GM12864 (cell line): ENCODE measurements around the gene MTUS2.

Experiments used
- DNase-seq: peaks from one replicate; pipeline ENCODE4 v3.0.0-alpha.2; 2011; ENCODE audit warnings: low read depth
- H3K4me3 ChIP-seq: 2 replicates; pipeline ENCODE4 v1.5.1; 2011; ENCODE audit warnings: mild to moderate bottlenecking, low read depth, low read length, control low read depth
- CTCF ChIP-seq: IDR thresholded peaks from 2 replicates; pipeline ENCODE4 v1.5.1; 2011; ENCODE audit warnings: low read depth, mild to moderate bottlenecking, moderate library complexity, low read length, control low read depth, inconsistent platforms; ENCODE audit errors: missing control alignments

Gene MTUS2

GRCh38 chr13:29137016-29137415 is 316.9 kb downstream of the MTUS2 start:
- no peak overlapping the region for H3K4me3 ChIP-seq
- TF ChIP-seq CTCF: no peak
- no peak for DNase-seq

GRCh38 chr13:29137995-29138394 is 317.9 kb downstream of the MTUS2 start:
- H3K4me3 ChIP-seq: no peak overlapping the region
- no peak for TF ChIP-seq CTCF
- no peak for DNase-seq

- TF ChIP-seq CTCF: no peak
- DNase-seq: no peak
- no peak overlapping the region for H3K4me3 ChIP-seq
These were observed 320.1 kb downstream of the MTUS2 start for GRCh38 chr13:29140277-29140676.

GRCh38 chr13:29143847-29144246 is 323.7 kb downstream of the MTUS2 start:
- TF ChIP-seq CTCF: no peak
- DNase-seq: no peak

GRCh38 chr13:29154390-29154789 is 334.3 kb downstream of the MTUS2 start:
- no peak for TF ChIP-seq CTCF
- DNase-seq: no peak
- H3K4me3 ChIP-seq: no peak overlapping the region

More at GRCh38 chr13:29143847-29144246, 323.7 kb downstream of the MTUS2 start:
- no peak overlapping the region for H3K4me3 ChIP-seq

GRCh38 chr13:29156136-29156535 is 336.0 kb downstream of the MTUS2 start:
- H3K4me3 ChIP-seq: no peak overlapping the region
- no peak for DNase-seq
- TF ChIP-seq CTCF: no peak

- DNase-seq: no peak
- no peak overlapping the region for H3K4me3 ChIP-seq
- no peak for TF ChIP-seq CTCF
These were observed 339.7 kb downstream of the MTUS2 start for GRCh38 chr13:29159871-29160270.
